Ovary (tissue), 9 donors: ENCODE data around the gene TIMP1. TPM values are rescaled to one million over a fixed set of nuclear protein-coding genes. Genes with fewer than 3 reads are reported as not detected.

Experiments used
- DNase-seq, 5 donors: peaks; one replicate each; pipeline ENCODE4 v3.0.0-alpha.2; 2019 to 2020
- H3K27ac ChIP-seq, 2 donors: fragments of 200-600 bp; one replicate each; pipeline versions ENCODE4 v1.5.1 to v1.8.0; 2019 to 2022
- H3K27me3 ChIP-seq: fragments of 200-600 bp; one replicate; pipeline ENCODE4 v1.8.0; 2022
- H3K36me3 ChIP-seq: fragments of 200-600 bp; sonication (generic); one replicate; pipeline ENCODE4 v1.5.1; 2019
- H3K4me1 ChIP-seq: one replicate; pipeline ENCODE4 v1.8.1; 2013; ENCODE audit warnings: mild to moderate bottlenecking, moderate library complexity; ENCODE audit not compliant: insufficient read depth
- H3K4me3 ChIP-seq: fragments of 200-600 bp; sonication (generic); one replicate; pipeline ENCODE4 v1.5.1; 2017
- H3K9me3 ChIP-seq, 2 donors: fragments of 200-600 bp in 1 of 2; sonication (generic) in 1 of 2; one replicate each; pipeline versions ENCODE4 v1.5.1 to v1.8.1; 2013 to 2019; ENCODE audit warnings: mild to moderate bottlenecking in 1 of 2, moderate library complexity in 1 of 2
- CTCF ChIP-seq, 3 donors: fragments of 450-650 bp in 2 of 3; fragments of 200-600 bp in 1 of 3; IDR thresholded peaks; one replicate each; pipeline versions ENCODE4 v1.5.1 to v1.8.0; 2016 to 2022; ENCODE audit warnings: antibody characterized with exemption in 3 of 3, mild to moderate bottlenecking in 1 of 3
- EP300 ChIP-seq: sonication (generic); formaldehyde crosslinking; IDR thresholded peaks from one replicate; pipeline ENCODE4 v1.6.1; 2017; ENCODE audit warnings: antibody characterized with exemption
- POLR2A ChIP-seq: fragments of 450-650 bp; IDR thresholded peaks from one replicate; pipeline ENCODE4 v1.6.1; 2017; ENCODE audit warnings: antibody characterized with exemption, mild to moderate bottlenecking, moderate library complexity
- WGBS, 3 donors: extraction: QIAGEN DNeasy Blood & Tissue Kit in 1 of 3; methylation state at CpG; one replicate each; pipeline versions ENCODE4 v1.1.5 to v1.1.7; 2013 to 2017; 5-methylcytosine and 5-hydroxymethylcytosine counted together
- intact Hi-C, 4 donors: fragments of 100-400 bp; cut with DNase I; formaldehyde crosslinking; loops; one replicate each; pipeline versions ENCODE4 v1.11.0 to v1.15.1; 2022 to 2023
- polyA plus RNA-seq, 2 donors: library from polyadenylated mRNA; stranded (reverse); fragments of 200-250 nt in 1 of 2; fragments of 350-450 nt in 1 of 2; fragmentation: Illumina TruSeq in 1 of 2; extraction: RNeasy Lipid Tissue Mini Kit (QIAGEN cat#74804) in 1 of 2; gene quantifications; one replicate each; pipeline ENCODE4 v1.2.3, GENCODE V29; 2013 to 2014
- total RNA-seq, 7 donors: library from RNA; depleted of rRNA in 2 of 7; stranded (reverse); fragments of >200 nt in 2 of 7; fragmentation: NEBNext Ultra II Directional in 3 of 7; extraction: Animal tissue kit (Norgen Biotek cat#: 25700) in 3 of 7; gene quantifications; one replicate each; pipeline versions ENCODE4 v1.1.0 to v1.2.4, GENCODE V29; 2016 to 2023
- donor health status: DM: no; HTN: no; CAD: no; lungs with moderate emphysema.
- donor health status: DM: no; HTN: no; CAD: no.
- donor health status: Bipolar disorder and iron deficiency.
- donor health status: DM: yes; HTN: yes; CAD: no.
- donor health status: DM: no; HTN: no; CAD: no.
- donor health status: DM: yes; HTN: yes; CAD: no.

The TIMP1 gene
- total and polyA plus RNA-seq, 9 donors: 247 to 1,380 (median 617) TPM

GRCh38 chrX:47587906-47588735, 5.9 kb downstream of the TIMP1 start:
- WGBS, 3 donors: 73 to 77% (median 75%) methylated on average over 16 of the region's 16 CpGs
- TF ChIP-seq CTCF (IDR thresholded peaks at IDR 0.05) (no peak), POLR2A (no peak)
- peaks cover 2% of the 10 kb centered on the region for H3K4me1 ChIP-seq
- no peaks in the 10 kb centered on the region for H3K27me3 ChIP-seq
- intact Hi-C loops: no loop called here
- no peak overlapping the region for H3K4me3 ChIP-seq
- H3K27ac ChIP-seq: no peak overlapping the region
- peak in 1 of 5 donors; percentile 36 for DNase-seq
- H3K9me3 ChIP-seq: no peaks in the 10 kb centered on the region
- no peaks in the 10 kb centered on the region for H3K36me3 ChIP-seq

DNA sequence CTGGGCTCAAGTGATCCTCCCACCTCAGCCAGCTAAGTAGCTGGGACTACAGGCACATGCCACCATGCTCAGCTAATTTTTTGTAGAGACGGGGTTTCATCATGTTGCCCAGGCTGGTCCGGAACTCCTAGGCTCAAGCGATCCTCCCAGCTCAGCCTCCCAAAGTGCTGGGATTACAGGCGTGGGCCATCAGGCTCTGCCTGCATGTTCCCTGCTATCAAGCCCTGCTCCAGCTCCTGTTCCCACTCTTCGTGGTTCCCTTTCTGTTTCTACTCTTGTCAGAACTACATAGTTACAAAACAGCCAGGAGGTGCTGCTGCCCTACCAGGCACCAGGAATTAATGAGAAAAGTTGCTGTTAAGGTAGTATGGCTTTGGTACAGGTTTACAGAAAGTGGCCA, 8.7 kb downstream of the TIMP1 start:
- intact Hi-C loops: no loop called here
- DNase-seq: no peak
- H3K27ac ChIP-seq: no peak overlapping the region
- H3K4me1 ChIP-seq: no peaks in the 10 kb centered on the region
- no peak for TF ChIP-seq POLR2A
- TF ChIP-seq EP300: no peak
- TF ChIP-seq CTCF (IDR thresholded peaks at IDR 0.05): no peak
- H3K36me3 ChIP-seq: no peaks in the 10 kb centered on the region
- no peaks in the 10 kb centered on the region for H3K9me3 ChIP-seq
- 74 to 78% (median 75%) methylated on average over 5 of the region's 5 CpGs for WGBS, 3 donors
- H3K4me3 ChIP-seq: no peak overlapping the region
- no peaks in the 10 kb centered on the region for H3K27me3 ChIP-seq

- Histone ChIP-seq H3K4me1 (no peaks in the 10 kb centered on the region), H3K27ac (no peak overlapping the region), H3K27me3 (no peaks in the 10 kb centered on the region), H3K9me3 (no peaks in the 10 kb centered on the region), H3K36me3 (no peaks in the 10 kb centered on the region), H3K4me3 (no peak overlapping the region)
- no peak for DNase-seq
- TF ChIP-seq CTCF (IDR thresholded peaks at IDR 0.05) (no peak), POLR2A (no peak), EP300 (no peak)
- intact Hi-C loops: no loop called here
- whole genome bisulfite sequencing, 3 donors: 57 to 67% (median 62%) methylated on average over 4 of the region's 4 CpGs
These were observed 11.3 kb downstream of the TIMP1 start for GRCh38 chrX:47593522-47593921.

DNA sequence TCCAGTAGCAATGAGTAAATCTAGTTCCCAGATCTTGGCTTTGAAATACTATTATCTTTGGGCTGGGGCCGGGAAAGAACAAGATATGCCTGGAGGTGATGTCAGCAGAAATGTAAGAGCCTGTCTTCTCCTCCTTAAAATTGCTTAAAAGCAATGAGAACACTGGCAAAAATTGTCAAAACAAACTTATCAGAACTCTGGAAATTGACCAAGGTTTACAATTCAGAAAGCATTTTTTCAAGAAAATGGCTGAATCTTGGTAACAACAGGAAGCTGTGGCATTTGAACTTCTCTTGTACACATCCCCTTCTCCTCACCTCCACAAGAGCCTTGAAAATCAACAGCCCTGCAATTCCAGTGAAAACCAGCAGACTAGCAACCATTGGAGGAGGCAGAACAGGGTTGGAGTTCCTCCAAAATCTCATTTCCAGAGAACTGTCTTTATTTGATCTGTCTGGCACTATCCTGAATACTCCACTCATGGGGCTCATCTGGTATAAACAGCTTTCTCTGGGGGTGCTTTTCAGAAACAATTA, 13.5 kb downstream of the TIMP1 start:
- intact Hi-C loops: no loop called here
- 16 to 44% (median 28%) methylated on average over 1 of the region's 1 CpG for WGBS, 3 donors
- no peak for DNase-seq

More for the DNA sequence above, 13.5 kb downstream of the TIMP1 start:
- no peak for TF ChIP-seq EP300
- no peak for TF ChIP-seq POLR2A
- TF ChIP-seq CTCF (IDR thresholded peaks at IDR 0.05): no peak
- H3K4me1 ChIP-seq: no peaks in the 10 kb centered on the region
- H3K9me3 ChIP-seq: no peaks in the 10 kb centered on the region
- H3K27me3 ChIP-seq: no peaks in the 10 kb centered on the region
- no peak overlapping the region for H3K27ac ChIP-seq
- H3K4me3 ChIP-seq: no peak overlapping the region
- no peaks in the 10 kb centered on the region for H3K36me3 ChIP-seq
